Neural cell (in vitro differentiated cells): ENCODE results near the gene FAM43A. TPM values are rescaled to one million over a fixed set of nuclear protein-coding genes. Genes with fewer than 3 reads are reported as not detected.

Source experiments
- H2AFZ ChIP-seq: fragments of 200-600, 300-800 bp; sonication (generic), shearing (Covaris generic); 2 replicates; pipeline ENCODE4 v1.6.0; 2014; ENCODE audit warnings: low read depth, mild to moderate bottlenecking, antibody characterized with exemption, low read length, moderate library complexity
- H3F3A ChIP-seq: fragments of 200-600 bp; shearing (Covaris generic); 2 replicates; pipeline ENCODE4 v1.6.1; 2016; ENCODE audit warnings: mild to moderate bottlenecking, moderate library complexity, mixed read lengths, antibody characterized with exemption, low read length; ENCODE audit not compliant: insufficient read depth, poor library complexity, severe bottlenecking
- H3K27ac ChIP-seq: fragments of 200-600, 300-800 bp; sonication (generic), shearing (Covaris generic); 2 replicates; pipeline ENCODE4 v1.5.1; 2014; ENCODE audit warnings: mild to moderate bottlenecking, low read length, moderate library complexity
- H3K27me3 ChIP-seq: fragments of 300-800, 200-600 bp; sonication (generic), shearing (Covaris generic); 2 replicates; pipeline ENCODE4 v1.6.0; 2014; ENCODE audit warnings: mild to moderate bottlenecking, low read depth, low read length, moderate library complexity; ENCODE audit not compliant: insufficient read depth
- H3K36me3 ChIP-seq: fragments of 300-800, 200-600 bp; sonication (generic), shearing (Covaris generic); 2 replicates; pipeline ENCODE4 v1.5.1; 2014; ENCODE audit warnings: mild to moderate bottlenecking, antibody characterized with exemption, low read length, moderate library complexity; ENCODE audit not compliant: insufficient read depth
- H3K4me2 ChIP-seq: fragments of 300-800, 200-600 bp; sonication (generic), shearing (Covaris generic); 2 replicates; pipeline ENCODE4 v1.6.0; 2014; ENCODE audit warnings: mild to moderate bottlenecking, low read length
- H3K4me3 ChIP-seq: fragments of 300-800, 200-600 bp; sonication (generic), shearing (Covaris generic); 2 replicates; pipeline ENCODE4 v1.5.1; 2014; ENCODE audit warnings: mild to moderate bottlenecking, low read length, moderate library complexity
- H3K79me2 ChIP-seq: fragments of 200-600 bp; shearing (Covaris generic); replicated peaks from 2 replicates; pipeline ENCODE4 v1.6.0; 2014; ENCODE audit warnings: mild to moderate bottlenecking, low read length, moderate library complexity; ENCODE audit not compliant: insufficient read depth
- H3K9ac ChIP-seq: fragments of 300-800, 200-600 bp; sonication (generic), shearing (Covaris generic); 2 replicates; pipeline ENCODE4 v1.6.1; 2016; ENCODE audit warnings: mild to moderate bottlenecking, low read length, mixed read lengths
- H3K9me2 ChIP-seq: fragments of 200-600 bp; shearing (Covaris generic); 2 replicates; pipeline ENCODE4 v1.6.1; 2016; ENCODE audit warnings: mild to moderate bottlenecking, low read length, mixed read lengths; ENCODE audit not compliant: insufficient read depth
- H3K9me3 ChIP-seq: fragments of 200-600, 300-800 bp; sonication (generic), shearing (Covaris generic); 2 replicates; pipeline ENCODE4 v1.6.1; 2016; ENCODE audit warnings: mild to moderate bottlenecking, mixed run types, low read length, moderate library complexity, mixed read lengths
- H4K20me1 ChIP-seq: fragments of 200-600 bp; shearing (Covaris generic); 2 replicates; pipeline ENCODE4 v1.6.1; 2016; ENCODE audit warnings: mild to moderate bottlenecking, mixed run types; ENCODE audit not compliant: insufficient read depth
- CTCF ChIP-seq: fragments of 450-650 bp; IDR thresholded peaks from 2 replicates; pipeline ENCODE4 v1.5.1; 2014; ENCODE audit warnings: antibody characterized with exemption, mild to moderate bottlenecking, moderate library complexity; ENCODE audit not compliant: poor library complexity, severe bottlenecking
- EZH2 ChIP-seq: fragments of 200-600, 300-800 bp; shearing (Covaris generic), sonication (generic); IDR thresholded peaks from 2 replicates; pipeline ENCODE4 v1.6.1; 2014; ENCODE audit warnings: antibody characterized with exemption, low read length, borderline replicate concordance, mild to moderate bottlenecking; ENCODE audit not compliant: insufficient read depth, poor library complexity, severe bottlenecking
- MXI1 ChIP-seq: fragments of 450-650 bp; conservative IDR thresholded peaks from 2 replicates; pipeline ENCODE4 v1.6.1; 2014; ENCODE audit warnings: antibody characterized with exemption, mild to moderate bottlenecking; ENCODE audit not compliant: poor library complexity, severe bottlenecking
- RAD21 ChIP-seq: fragments of 450-650 bp; conservative IDR thresholded peaks from 2 replicates; pipeline ENCODE4 v1.6.1; 2014; ENCODE audit warnings: antibody characterized with exemption, mild to moderate bottlenecking, moderate library complexity
- REST ChIP-seq: IDR thresholded peaks from 2 replicates; pipeline ENCODE4 v1.6.1; 2012; ENCODE audit warnings: borderline replicate concordance
- SMC3 ChIP-seq: fragments of 450-650 bp; conservative IDR thresholded peaks from 2 replicates; pipeline ENCODE4 v1.6.1; 2014; ENCODE audit warnings: antibody characterized with exemption, mild to moderate bottlenecking, moderate library complexity; ENCODE audit not compliant: poor library complexity
- TAF1 ChIP-seq: IDR thresholded peaks from 2 replicates; pipeline ENCODE4 v1.6.1; 2012; ENCODE audit warnings: low read depth
- polyA plus RNA-seq: library from polyadenylated mRNA; depleted of rRNA; stranded (reverse); fragments of >200 nt; gene quantifications from 2 replicates; pipeline ENCODE4 v1.2.3, GENCODE V29; 2014

FAM43A gene
- polyA plus RNA-seq, 1 donor from 2014 or later = 0.59 TPM

DNA sequence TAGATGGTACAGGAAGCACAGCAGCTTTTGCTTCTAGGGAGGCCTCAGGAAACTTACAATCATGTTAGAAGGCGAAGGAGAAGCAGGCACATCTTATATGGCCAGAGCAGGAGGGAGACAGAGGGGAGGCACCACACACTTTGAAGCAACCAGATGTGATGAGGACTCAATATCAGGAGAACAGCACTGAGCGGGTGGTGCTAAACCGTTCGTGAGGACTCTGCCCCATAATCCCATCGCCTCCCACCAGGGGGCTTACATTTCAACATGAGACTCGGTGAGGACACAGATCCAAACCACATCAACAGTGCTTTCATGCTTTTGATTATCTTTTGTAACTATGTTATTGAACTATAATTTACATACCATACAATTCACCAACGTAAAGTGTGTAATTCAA is 44.9 kb upstream of the FAM43A start:
- no peaks in the 10 kb centered on the region for H3F3A ChIP-seq
- H3K4me3 ChIP-seq = no peak overlapping the region
- H3K79me2 ChIP-seq = no peaks in the 10 kb centered on the region
- no peak overlapping the region for H2AFZ ChIP-seq
- no peaks in the 10 kb centered on the region for H3K9me2 ChIP-seq
- no peak overlapping the region for H3K4me2 ChIP-seq
- TF ChIP-seq SMC3 (no peak), REST (no peak), MXI1 (no peak), EZH2 (no peak), CTCF (no peak), RAD21 (no peak)
- H3K27me3 ChIP-seq = no peaks in the 10 kb centered on the region
- H3K27ac ChIP-seq = no peak overlapping the region
- H3K9me3 ChIP-seq = no peaks in the 10 kb centered on the region
- no peaks in the 10 kb centered on the region for H3K36me3 ChIP-seq
- no peak overlapping the region for H3K9ac ChIP-seq
- H4K20me1 ChIP-seq = no peaks in the 10 kb centered on the region

- no peaks in the 10 kb centered on the region for H3K36me3 ChIP-seq
- TF ChIP-seq TAF1 (no peak), CTCF (no peak), EZH2 (no peak)
Measured at GRCh38 chr3:194642769-194643168, 42.9 kb upstream of the FAM43A start.

More at GRCh38 chr3:194642769-194643168, 42.9 kb upstream of the FAM43A start:
- no peak overlapping the region for H3K27ac ChIP-seq
- H3F3A ChIP-seq = no peaks in the 10 kb centered on the region
- no peaks in the 10 kb centered on the region for H3K9me2 ChIP-seq
- no peak overlapping the region for H2AFZ ChIP-seq
- no peaks in the 10 kb centered on the region for H3K79me2 ChIP-seq
- H3K4me2 ChIP-seq = no peak overlapping the region
- H4K20me1 ChIP-seq = no peaks in the 10 kb centered on the region
- H3K27me3 ChIP-seq = no peaks in the 10 kb centered on the region
- no peaks in the 10 kb centered on the region for H3K9me3 ChIP-seq
- H3K9ac ChIP-seq = no peak overlapping the region
- no peak overlapping the region for H3K4me3 ChIP-seq
